Right hindlimb (tissue), 1 donor: ENCODE results near the gene CDK8.

Experiments used
- DNase-seq: peaks from one replicate; pipeline ENCODE4 v3.0.0-alpha.2; 2018

The CDK8 gene

GRCh38 chr13:26323127-26323526 is 69.2 kb downstream of the CDK8 start:
- no peak for DNase-seq

DNA sequence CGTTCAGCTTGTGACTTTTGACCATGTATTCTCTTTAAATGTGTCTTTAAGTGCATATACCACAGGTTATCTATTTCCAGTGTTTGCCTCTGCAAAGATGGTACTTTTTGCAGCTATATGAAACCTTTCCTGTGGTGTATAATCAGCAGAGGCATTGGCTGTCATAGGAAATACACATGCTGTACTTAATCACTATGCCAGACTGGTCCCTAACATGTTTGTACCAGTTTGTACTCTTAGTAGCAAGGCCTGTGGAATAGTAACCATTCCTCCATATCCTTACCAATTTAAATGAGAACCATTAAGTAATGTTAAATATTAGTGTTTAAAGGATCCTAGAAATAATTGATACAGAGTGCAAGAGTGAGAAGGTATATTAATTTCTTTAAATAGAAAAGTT is 69.8 kb downstream of the CDK8 start:
- DNase-seq = no peak

DNA sequence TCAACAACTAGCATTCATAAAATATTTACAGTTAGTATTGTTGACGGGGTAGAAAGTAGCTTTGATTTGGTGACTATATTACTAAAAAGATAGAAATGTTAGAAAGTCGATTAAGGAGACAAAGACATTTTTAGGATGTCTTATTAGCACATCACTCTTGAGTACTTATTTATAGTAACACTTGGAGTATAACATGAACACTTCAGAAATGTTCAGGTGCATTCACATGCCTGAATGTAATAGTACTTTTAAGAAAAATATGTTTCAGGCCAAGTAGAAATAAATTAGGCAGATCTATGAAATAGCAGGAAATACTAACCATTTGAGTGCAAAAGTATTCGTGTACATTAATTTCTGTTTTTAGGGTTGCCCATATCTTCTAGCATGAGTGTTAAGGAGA is 70.4 kb downstream of the CDK8 start:
- DNase-seq = no peak

DNA sequence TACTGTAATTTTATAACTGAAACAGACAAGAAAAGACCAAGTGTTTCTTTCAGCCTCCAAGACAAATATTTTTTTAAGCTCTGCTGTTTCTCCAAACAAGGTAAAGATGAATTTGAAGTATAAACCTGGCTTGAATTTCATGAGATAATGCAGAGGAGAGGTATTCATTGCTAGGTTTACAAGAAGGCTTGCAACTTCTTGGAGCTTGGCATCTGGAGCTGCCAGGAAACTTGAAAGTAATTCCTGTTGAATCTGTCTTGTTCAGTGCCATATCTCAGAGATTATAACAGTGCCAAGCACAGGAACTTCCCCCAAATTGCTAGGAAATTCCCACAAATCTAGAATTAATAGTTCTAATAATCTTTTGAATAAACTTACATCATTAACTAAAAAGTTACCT is 70.9 kb downstream of the CDK8 start:
- no peak for DNase-seq

DNA sequence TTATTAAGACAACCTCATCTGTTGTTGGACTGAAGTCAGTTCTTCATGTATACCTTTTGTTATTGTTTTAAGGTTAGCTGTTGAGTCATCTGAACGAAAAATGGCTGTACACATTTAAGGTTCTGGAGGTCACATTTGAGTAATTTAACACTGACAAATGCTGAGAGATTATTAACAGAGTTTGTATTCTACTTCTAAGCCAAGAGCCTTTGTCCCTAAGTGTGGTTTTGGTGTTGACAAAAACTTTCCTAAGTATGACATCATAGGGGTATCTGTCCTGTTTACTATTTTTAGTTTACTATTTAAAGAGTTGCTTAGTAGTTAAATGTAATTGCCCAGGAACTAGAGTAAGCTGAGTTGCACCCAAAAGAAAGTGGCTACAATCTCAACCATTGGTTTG is 71.9 kb downstream of the CDK8 start:
- DNase-seq = no peak

DNA sequence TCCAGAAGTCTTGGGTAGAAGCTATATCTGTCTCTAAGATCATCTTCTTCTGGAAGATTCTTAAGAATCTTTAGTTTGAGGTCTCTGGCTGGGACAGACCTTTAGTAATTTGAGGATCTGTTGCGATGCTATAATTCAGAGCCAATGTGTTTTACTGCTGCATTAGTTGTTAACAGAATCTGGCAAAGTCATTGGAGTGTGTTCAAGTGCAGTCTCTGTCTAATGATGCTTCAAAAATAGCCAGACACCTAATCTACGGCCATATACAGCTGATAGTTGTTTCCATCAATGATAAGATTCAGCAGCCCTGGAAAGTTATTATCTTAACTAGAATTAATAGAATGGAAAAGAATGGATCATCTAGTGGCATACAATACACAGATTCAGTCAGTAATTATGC is 72.6 kb downstream of the CDK8 start:
- no peak for DNase-seq

GRCh38 chr13:26327940-26328725 is 74.2 kb downstream of the CDK8 start:
- DNase-seq = no peak

DNA sequence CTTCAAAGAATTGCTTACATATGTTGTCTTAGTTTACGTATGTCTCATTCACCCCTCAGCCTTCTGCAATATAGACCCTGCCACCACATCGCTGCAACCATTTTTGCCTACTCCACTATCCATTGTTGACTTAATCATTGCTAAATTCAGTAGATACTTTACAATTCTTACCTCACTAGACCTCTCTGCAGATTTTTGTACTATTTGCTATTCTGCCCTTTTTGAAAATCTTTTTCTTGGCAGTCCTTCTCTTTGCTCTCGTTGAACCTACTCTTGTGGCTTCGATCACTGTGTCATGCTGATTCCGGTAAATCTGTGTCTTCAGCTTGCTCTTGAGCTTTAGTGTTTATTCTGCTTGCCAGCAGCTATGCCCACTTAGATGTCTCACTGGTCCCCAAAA is 81.2 kb downstream of the CDK8 start:
- DNase-seq = no peak

DNA sequence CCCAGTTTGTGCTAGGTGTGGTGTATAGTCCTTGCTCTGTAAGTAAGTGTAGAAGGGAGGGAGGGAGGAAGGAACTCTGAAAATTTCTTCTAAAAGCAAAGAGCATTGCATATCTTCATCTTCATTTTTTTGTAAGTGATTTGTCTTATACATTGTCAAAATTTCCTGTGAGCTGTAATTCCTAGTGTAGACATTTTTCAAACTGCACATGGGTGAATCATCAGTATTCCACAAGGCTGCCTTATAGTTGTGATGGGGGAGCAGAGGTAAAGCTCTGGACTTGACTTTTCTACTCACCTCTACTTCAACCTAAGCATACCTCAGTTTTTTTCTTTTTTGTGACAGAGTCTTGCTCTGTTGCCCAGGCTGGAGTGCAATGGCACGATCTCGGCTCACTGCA is 86.9 kb downstream of the CDK8 start:
- DNase-seq = no peak

DNA sequence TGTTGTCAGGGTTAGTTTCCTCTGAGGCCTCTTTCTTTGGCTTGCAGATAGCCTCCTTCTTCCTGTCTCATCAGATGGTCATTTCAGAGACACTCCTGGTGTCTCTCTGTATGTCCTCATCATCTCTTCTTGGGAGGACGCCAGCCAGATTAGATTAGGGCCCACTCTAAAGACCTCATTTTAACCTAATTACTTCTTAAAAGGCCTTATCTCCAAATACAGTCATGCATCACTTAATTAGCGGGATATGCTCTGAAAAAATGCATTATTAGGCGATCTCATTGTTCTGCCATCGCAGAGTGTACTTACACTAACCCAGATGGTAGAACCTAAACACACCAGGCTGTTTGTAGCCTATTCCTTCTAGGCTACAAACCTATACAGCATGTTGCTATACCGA is 89.0 kb downstream of the CDK8 start:
- no peak for DNase-seq

GRCh38 chr13:26343816-26344215 is 89.9 kb downstream of the CDK8 start:
- no peak for DNase-seq

- DNase-seq = no peak
These were observed 91.1 kb downstream of the CDK8 start for GRCh38 chr13:26344980-26345379.

GRCh38 chr13:26348966-26349365 is 95.0 kb downstream of the CDK8 start:
- DNase-seq = no peak

DNA sequence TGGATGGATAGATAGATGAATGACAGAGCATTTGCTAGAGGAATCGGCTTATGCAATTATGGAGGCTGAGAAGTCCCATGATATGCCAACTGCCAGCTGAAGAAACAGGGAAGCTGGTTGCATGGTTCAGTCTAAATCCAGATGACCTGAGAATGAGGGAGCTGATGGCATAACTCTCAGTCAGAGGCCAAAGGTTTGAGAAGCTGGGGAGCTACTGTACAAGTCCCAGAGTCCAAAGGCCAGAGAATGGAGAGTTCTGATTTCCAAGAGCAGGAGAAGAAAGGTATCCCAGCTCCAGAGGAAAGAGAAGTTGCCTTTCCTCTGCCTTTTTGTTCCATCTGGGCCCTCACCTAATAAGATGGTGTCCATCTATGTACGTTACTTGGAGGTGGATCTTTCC is 108.3 kb downstream of the CDK8 start:
- no peak for DNase-seq

- no peak for DNase-seq
These were observed 116.6 kb downstream of the CDK8 start for GRCh38 chr13:26370553-26370952.

- DNase-seq = no peak
These were observed 118.8 kb downstream of the CDK8 start for GRCh38 chr13:26372747-26373146.

DNA sequence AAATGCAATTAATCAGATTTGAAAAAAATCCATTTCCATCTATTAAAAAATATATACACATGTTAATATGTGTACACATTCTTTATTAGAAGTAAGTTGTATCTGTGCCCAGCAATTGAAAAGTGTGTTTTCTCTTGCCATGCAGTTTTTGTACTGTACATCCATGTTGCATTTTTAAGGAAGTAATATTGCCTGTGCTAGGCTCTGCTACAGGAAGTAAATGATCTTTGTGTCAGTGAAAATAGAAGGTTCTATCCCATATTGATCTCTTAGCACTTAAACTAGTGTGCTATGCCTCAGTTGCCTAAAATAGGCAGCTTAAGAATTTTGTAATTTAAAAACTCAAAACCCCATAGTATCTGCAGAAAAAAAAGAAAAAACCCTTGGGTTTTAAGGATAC is 122.5 kb downstream of the CDK8 start:
- no peak for DNase-seq

DNA sequence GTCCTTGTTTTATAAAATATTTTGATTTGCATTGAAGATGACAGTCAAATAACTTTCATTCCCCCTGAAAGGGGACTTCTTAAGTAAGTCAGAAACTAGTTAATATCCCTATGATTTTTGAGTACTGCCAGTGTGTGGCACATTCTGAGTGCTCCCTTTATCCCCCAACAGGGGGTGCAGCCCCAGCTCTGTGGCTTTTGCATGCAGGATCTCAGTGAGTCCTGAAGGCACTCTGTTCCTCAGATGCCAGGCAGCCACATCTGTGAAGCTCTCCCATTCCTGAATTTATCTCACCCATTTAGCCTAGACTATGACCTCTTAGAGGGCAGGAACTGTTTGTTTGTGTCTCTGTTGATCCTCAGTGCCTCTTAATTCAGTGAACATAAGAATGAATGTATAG is 123.1 kb downstream of the CDK8 start:
- peak; percentile 17 for DNase-seq

DNA sequence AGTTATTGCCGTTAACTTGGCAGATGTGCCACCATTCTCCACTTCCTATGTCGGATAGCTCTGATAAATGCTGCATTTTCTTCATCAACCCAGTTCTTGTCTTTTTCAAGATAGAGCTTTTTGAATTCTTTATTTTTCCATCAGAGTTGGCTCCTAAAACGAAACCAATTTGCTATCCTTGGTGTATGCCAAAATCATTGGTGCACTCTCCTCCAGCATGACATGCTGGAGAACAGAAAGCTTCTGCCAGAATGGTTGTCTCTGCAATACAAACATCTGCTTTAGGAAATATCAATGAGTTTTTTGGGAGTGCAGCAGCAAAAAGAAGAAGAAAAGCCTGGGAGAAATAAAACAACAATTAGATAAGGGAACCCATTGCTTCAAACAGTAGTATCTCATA is 124.2 kb downstream of the CDK8 start:
- DNase-seq = no peak

DNA sequence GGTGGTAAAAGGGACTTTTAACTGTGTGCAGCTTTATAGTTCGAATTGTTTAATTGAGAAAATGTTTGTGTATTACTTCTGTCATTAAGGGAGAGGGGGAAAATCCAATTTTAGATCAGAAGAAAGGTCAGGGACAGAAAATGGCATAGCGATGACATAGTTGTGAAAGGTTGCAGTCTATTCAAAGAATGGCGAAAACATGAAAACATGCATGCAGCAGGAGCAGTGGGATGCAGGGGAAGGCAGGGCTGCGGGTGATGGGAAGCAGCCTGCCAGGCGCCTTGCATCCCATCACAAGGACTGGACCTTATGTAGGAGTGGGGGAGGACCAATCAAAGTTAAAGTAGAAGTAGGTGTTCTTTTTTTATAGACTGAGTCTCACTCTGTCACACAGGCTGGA is 125.9 kb downstream of the CDK8 start:
- no peak for DNase-seq

DNA sequence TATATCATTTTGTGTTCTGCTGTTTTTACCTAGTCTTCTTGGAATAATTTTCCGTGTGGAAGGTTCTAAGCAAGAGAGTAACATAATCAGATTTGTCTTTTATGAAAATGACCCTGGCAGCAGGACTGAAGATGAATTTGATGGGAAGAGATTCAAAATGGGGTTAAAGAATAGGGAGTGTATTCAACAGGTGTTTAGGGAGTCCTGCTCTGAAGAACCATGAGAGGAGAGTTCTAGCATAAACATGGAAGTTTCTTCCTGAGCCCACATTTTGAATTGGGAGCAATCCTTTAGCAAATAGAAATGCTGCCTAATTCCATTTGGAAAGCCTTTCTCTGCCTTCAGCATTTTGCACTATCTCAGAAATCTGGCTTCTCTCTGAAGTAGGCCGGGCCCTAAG is 127.0 kb downstream of the CDK8 start:
- no peak for DNase-seq

DNA sequence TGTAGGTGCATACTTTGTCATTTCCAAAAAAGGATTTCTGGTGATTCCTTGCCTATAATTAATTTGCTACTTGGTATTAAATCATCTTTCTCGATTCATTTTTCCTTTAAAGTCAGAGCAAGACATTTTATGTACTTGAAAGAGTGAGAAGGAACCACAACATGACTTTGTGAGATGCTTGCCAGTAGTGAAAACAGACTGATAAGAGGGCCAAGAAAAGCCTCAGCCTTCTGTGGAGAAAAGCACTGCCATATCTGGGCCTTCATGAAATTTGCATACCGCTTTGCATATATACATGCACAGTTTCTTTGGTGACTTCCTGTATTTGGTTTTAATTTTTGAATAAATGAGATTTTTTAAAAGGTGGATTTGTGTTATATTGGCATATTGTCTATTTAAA is 128.4 kb downstream of the CDK8 start:
- no peak for DNase-seq

DNA sequence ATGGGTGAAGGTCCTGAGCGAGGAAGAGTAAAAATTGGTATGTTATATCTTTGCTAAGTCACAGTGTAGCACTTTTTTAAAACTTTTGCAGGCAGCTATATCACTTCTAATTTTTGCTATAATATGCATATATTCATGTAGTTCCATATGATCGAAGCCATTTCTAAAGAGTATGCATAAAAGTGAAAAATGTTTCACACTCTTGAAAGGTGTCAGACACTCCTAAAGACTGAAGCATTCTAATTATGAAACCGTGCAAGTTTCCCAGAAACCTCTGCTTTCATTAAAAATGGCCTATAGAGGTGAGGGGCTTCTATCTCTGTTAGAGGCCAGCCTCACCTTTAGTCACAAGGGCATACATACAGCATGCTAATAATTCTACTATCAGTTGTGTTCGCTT is 128.9 kb downstream of the CDK8 start:
- no peak for DNase-seq

GRCh38 chr13:26384587-26384986 is 130.7 kb downstream of the CDK8 start:
- no peak for DNase-seq

- DNase-seq = no peak
These were observed 132.1 kb downstream of the CDK8 start for GRCh38 chr13:26386026-26386425.

GRCh38 chr13:26390203-26390602 is 136.3 kb downstream of the CDK8 start:
- DNase-seq = no peak
